NCI-H146 treated with DMSO at 0.1 percent for 48 hours (cell line): ENCODE measurements around the gene ARHGEF5.
"Not testable (repeated sequence)": the region's sequence is repeated elsewhere in the genome, so short reads cannot be mapped to it uniquely, and the experiment has no call there.

Experiments used
- DNase-seq: peaks from one replicate; lab custom pipeline; 2025; ENCODE audit not compliant: unreplicated experiment; lab: John Stamatoyannopoulos, UW

Gene ARHGEF5

DNA sequence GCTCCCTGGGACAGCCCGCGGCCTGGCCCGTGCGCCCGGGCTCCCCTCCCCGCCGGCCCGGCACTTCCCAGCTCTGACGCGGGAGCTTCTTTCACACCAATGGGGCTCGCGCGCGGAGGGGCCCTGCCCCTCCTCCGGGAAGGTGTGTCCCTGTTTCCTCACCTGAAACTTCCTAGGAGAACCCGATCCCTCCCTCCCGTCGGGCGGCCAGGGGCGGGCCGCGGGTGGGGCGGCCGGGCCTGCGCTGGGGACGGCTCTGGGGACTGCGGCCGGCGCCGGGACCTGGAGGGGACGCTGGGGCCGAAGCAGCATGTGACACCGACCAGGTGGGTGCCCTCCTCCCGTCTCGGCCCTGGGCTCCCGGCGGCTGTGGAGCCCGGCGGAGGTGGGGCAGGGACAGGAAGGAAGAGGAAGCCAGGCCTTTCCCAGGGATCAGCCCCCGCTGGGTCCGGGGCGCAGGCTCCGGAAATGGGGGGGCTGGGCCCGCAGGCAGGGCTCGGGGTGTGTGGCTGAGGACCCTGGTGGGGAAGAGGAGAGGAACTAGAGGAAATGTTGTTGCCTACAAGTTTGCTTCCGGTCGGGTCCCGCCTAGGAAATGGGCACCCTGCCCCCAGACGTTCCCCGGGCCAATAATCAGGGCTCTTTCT, at the start of gene ARHGEF5:
ARHGEF5 (plus strand) TSS at position 227 of the 647 bp plus-strand sequence. CDS start 7,268 bp downstream, outside the sequence.
- not testable (repeated sequence) for DNase-seq

DNA sequence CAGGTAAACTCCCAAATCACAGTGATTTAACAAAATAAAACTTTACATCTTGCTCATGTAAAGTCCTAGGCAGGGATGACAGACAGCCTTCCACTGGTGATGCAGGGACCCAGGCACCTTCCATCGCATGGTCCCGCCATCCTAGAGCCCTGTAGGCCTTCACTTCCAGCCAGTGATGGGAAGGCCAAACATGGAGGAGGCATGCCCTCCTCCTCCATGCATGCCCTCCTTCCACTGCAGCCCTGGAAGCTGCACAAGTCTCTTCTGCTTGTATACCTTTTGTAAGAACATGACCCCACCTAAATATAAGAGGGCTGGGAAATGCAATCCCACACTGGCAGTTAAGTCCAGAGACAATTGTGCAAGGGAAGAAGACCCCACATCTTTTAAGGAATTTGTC, 45.5 kb upstream of the ARHGEF5 start:
- DNase-seq = not testable (repeated sequence)

DNA sequence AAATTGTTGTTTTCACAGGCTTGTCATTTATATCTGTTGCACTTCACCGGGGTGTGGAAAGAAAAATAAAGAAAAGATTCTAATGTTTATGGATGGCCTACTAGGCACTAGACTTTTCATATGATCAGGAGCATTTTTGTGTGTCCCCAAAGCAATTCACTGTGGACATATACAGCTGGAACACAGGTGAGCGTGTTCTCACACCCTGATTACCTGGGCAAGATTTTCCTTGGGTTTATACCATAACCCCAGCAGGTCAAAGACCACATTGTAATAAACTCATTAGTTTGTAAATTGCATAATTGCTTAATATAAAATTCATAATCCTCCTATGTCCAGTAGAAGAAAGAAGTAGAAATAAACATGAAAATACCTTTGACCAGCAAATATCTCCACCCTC, 44.0 kb upstream of the ARHGEF5 start:
- DNase-seq = not testable (repeated sequence)

DNA sequence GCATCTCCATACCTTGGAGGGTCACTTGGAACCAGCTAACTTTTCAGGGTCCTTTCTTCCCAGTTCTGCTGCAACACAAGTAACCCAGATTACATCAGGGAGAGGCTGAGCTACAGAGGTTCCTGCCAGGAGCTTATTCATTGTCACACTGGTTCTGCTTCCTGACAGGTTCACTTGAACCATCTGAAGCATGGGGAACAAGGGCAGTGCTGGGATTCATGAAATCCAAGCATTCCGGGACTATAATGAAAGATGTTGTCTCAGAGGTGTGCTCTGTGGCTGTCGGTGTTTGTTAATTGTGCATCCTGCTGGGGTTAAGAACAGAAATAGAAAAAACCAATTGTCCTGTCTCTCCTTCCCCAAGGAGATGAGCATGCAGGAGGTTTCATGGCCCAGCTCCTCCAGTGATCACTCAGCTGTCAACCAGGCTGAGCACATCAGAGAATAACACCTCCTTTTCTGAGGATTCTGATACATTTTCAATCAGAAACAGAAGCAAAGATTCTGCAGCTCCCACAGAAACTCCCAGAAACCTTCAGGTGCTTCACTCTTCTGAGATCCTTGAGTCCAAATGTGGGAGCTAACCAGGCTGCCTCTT, 43.2 kb upstream of the ARHGEF5 start, which contains the start of gene OR2A1:
OR2A1 (plus strand) TSS at position 548 of the 598 bp plus-strand sequence. CDS start 5,706 bp downstream, outside the sequence.
- not testable (repeated sequence) for DNase-seq

DNA sequence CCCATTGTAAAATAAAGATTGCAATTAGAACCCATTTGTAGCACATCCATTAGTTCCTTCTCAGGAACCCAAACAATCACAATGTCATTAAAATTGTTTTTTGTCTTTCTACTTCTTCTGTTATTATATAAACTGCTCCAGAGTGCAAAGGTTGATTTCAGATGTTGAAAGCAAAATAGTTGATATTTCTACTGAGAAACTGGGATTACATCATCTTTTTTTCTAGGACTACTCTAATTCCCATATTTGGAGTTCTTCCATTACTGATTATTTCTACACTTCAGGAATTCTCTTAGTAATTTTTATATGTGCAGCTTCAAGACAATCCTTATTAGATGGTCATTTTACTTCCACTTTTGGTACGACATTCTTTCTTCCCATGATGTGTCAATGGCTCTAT, 37.7 kb upstream of the ARHGEF5 start:
- DNase-seq = not testable (repeated sequence)

DNA sequence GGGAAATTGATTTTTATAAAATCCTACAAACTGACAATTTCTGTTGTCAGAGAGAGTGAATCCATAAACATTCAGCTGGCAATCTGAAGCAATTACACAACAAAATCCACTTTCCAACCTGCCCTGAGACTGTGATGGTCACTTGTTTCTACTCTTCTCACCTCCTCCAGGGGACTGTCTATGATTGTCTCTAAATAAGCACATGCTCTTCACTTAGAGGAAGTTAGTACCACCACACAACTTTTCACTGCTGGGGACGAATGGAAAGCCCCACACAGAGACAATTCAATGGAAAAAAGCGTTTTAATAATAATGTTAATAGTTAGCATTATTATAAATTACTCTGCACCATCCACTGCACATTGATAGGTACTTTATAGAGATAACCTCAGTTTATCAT, 35.7 kb upstream of the ARHGEF5 start:
- DNase-seq = not testable (repeated sequence)

DNA sequence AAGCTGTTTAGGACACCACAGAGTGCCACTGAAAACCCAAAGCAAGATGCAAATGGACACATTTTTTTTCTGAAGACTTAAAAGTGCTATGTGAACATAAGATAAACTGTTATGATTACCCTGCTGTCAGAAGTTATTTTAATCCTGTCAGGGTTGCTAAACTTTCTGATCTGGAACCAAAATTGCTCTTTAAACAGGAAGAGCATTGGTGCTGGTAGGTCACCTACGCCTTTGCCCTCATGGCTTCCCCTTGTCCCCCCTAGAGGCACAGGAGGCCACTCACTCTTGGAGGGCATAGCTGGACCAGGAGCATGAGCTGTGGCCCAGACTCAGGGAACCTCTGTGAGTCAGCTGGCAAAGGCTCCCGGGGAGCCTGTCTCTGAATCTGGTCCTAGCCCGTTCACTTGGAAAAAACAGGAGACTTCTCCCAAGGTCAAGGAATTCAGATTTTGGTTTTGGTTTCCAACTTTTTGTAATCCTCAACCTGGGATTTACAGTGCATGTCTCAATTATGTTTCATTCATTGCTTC, 33.5 kb upstream of the ARHGEF5 start:
- DNase-seq = not testable (repeated sequence)

DNA sequence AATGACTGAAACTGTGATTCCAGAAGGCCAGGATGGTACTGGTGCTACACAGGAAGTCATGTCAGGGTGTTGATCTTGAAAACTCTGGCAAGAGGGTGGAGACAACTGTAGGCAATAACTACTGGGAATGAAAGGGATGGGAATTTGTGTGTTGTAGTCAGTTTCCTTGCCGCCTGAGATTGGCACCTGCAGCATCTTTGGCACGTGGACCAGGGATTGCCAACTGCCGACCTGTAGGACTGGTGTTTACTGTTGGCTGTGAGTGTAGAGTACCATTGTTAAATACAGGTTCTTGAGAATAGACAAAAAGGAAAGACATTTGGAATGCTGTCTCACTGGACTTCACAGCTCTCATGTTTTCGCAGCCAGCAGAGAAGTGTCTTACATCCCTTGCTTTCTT, 31.8 kb upstream of the ARHGEF5 start:
- DNase-seq = not testable (repeated sequence)

DNA sequence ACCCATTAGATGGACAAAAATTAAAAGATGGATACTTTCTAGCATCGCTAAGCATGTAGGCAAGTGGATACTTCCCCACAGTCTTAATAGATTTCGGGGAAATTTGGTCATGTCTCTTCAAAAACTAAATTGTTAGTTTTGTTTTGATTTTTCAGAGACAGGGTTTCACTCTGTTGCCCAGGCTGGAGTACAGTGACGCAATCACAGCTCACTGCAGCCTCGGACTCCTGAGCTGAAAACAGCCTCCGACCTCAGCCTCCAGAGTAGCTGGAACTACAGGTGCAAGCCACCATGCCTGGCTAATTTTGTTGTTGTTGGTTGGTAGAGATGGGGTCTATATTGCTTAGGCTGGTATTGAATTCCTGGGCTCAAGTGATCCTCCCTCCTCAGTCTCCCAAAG, 29.3 kb upstream of the ARHGEF5 start:
- DNase-seq = not testable (repeated sequence)

DNA sequence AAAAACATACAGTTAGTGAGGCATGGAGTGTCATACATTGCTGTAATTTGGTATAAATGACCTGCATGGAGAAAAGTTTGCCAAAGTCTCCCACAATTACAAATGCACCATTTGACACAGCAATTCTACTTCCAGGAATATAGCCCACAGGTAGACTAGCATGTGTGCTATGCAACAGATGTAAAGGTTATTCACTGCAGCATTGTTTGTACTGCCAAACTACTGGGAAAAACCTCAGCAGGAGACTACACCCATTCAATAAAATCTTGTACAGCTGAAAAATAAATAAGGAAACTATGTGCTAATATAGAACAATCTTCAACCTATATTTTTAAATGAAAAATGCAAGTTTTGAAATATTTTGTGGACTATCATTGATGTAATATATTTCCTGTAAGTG, 25.2 kb upstream of the ARHGEF5 start:
- DNase-seq = not testable (repeated sequence)

DNA sequence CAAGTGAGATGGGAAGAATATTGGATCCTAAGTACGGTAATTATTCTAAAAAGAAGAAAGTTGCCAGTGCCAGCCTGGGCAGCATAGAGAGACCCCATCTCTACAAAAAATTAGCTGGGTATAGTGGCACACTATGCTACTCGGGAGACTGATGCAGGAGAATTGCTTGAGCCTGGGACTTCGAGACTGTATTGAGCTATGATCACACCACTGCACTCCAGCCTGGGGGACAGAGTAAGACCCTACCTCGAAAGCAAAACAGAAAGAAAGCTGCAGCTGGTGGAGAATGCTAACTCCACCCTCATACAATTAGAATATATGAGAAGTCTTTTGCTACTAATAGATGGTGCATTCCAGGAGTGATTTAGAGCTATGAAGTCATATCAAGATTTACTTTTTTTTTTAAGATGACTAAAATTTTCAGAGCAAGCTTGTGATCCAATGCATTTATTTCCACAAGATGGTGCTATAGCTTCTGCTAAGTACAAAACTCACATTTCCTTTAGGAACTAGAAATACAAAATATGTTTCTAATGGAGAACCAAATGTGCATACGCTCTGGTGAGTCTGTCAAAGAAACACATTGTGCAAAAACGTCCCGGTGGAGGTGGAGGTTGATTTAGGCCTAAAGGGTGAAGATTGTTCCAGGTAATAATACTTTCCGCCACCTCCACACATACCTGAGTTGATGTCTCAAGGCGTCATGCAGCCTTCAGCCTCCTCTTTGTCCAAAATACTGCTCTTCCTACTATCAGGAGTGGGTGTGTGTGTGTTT, 23.8 kb upstream of the ARHGEF5 start:
- not testable (repeated sequence) for DNase-seq

DNA sequence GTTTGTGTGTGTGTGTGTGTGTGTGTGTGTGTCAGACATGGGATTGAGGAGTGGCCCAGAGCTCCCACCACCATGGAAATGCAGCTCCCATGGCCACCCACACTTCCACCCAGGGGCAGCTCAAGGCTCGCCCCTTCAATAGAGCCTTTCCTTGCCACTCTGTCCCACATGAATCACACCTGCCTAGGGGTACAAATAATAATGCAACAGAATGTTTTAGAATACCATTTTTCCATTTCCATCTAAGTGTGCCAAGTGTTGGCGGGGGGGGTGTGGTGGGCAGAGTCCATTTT, 23.3 kb upstream of the ARHGEF5 start:
- not testable (repeated sequence) for DNase-seq

DNA sequence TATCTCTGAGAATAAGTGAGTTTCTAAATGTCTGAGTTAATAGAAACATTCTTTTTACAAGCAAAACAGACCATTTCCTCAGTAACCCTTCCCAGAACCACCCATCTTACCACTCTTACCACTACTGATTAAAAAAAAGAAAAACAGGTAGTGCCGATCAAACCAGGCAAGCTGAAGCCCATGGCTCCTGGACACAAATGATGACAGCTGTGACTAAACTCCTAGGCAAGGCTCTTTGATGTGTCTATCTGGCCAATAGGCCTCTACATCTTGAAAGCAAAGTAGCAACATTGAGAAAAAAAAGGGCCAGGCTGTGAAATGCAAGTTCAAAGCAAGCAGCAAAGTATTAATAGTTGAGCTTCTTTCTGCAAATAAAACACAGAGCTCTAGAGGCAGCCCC, 6.6 kb upstream of the ARHGEF5 start:
- DNase-seq = not testable (repeated sequence)

DNA sequence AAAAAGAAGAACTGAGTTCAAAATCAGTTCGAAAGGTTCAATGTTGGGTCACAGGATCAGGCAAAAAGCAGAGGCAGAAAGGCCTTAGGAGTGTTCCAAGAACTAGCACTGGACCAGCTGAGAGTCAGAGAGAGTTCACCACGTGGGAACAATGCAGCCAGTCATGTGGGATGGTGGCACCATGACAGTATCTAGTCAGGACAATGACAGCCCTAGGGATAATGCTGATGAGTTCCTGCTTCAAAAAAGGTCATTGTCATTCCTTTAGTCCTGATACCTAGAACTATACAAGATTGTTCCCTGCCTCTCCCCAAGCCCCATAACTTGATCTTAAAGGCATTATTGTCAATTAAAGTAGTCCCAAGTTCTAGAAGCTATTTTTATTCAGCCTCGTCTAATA, 3.5 kb upstream of the ARHGEF5 start:
- not testable (repeated sequence) for DNase-seq

DNA sequence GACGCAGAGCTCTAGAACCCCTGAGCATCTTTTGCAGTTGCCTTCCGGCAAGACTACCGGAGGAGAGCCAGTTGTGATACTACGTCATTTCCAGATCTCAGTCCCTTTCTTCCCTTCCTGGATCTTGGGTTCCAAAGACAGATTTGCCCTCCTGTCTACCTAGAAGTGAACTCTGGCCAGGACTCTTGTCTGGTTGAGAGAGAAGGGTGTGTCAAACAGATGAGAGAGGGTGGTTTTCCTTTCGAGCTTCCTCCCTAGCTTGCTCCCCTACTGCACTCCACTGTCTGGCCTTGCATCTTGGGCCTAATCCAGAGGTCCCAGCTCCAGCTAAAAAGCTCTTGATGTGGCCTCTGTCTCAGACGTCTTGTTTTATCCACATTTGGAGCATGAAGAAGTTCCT, 983 bp downstream of the ARHGEF5 start:
- not testable (repeated sequence) for DNase-seq

DNA sequence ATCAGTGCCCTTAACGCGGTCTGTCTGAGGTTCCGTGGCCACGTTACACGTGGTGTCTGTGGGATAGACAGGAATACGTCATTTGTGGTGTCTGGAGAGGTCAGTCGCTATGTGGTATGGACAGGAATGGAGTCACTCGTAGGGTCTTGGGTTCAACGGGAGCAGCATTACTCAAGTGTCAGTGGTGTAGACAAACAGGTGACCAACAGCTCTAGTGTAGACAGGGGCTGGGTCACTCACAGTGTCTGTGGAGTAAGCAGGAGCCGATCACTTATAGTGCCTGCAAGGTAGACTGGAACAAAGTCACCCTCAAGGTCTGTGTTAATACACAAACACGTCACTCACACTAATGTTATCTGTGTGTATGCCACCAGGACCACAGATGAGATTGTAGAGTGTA, 1.7 kb downstream of the ARHGEF5 start:
- not testable (repeated sequence) for DNase-seq

DNA sequence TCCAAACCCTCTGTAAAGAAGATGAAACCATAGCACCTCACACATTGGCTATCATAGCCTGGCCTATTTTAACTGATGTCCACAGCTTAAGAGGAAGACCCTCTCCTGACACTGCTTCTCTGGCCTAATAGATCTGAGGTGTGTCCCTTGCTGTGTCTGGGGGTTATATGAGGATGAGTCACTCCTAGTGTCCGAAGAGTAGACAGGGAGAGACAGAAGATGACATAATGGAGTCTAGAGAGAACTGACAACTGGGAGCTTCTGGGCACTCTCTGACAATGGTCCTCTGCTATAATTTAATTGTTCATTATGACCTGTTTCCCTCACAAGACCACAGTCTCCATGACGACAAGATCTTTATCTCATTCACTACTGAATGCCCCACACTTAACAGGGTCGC, 6.9 kb downstream of the ARHGEF5 start:
- not testable (repeated sequence) for DNase-seq

DNA sequence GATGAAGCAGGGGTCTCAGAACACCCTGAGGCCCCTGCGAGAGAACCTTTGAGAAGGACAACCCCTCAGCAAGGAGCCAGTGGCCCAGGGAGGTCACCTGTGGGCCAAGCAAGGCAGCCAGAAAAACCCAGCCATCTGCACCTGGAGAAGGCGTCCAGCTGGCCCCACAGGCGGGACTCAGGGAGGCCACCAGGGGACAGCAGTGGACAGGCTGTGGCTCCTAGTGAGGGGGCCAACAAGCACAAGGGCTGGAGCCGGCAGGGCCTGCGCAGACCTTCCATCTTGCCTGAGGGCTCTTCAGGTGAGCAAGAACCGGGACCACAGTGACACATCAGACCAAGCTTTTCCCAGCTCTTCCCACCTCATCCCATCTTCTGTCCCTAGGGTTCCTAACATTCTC, 10.3 kb downstream of the ARHGEF5 start:
- DNase-seq = not testable (repeated sequence)

DNA sequence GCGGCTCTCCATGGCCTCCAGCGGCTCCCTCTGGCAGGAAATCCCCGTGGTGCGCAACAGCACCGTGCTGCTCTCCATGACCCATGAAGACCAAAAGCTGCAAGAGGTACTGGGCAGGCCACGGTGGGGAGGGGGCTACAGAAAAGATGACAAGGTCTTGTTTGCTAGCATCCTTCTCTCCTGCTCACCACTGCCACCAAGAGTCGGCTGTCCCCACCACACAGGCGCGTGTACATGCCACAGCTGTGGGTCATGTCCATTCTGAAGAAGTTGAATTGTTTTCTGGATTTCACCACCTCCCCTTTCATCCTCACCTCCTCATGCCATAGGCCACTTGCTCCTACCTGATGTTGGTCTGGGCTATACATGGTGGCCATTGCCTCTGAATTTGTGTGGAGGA, 12.0 kb downstream of the ARHGEF5 start:
- DNase-seq = not testable (repeated sequence)

DNA sequence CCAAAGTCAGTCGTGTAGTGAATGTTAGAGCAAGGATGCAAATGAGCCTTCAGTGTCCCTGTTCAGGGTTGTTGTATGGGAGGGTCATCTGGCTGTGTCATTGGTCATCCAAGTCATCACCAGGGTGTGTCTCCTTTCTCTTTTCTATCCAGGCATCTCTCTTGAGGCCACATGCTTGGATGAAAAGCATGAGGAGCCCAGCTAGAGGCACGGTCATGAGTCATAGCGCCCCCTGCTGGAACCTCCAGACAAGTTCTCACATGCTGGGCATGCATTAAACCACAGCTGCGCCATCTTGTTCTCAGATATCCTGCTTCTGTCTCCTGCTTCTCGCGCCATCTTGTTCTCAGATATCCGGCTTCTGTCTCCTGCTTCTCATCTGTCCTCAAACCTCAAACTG, 14.0 kb downstream of the ARHGEF5 start:
- DNase-seq = not testable (repeated sequence)

DNA sequence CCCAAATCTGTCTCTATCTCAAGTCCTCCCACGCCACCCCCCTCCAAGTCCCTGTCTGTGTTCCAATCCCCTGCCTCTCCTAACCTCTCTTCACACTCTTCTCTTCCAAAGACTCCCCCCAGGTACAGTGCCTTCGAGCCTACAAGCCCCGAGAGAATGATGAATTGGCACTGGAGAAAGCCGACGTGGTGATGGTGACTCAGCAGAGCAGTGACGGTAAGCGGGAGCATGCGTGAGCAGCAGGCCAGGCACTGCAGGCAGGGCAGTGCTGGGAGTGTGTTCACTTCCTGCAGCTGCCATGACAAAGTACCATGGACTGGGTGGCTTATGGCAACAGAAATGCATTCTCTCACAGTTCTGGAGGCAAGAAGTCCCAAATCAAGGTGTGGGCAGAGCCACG, 23.4 kb downstream of the ARHGEF5 start:
- DNase-seq = no peak
